AG09309 (cell line): ENCODE results near the gene TRPM4.

Experiments
- DNase-seq: peaks from one replicate; pipeline ENCODE4 v3.0.0-alpha.2; 2010; ENCODE audit warnings: low read depth
- H3K4me3 ChIP-seq: 2 replicates; pipeline ENCODE4 v1.5.1; 2011; ENCODE audit warnings: mild to moderate bottlenecking, low read depth, low read length, moderate library complexity; ENCODE audit not compliant: control insufficient read depth
- TF ChIP-seq, protein P1 (sequence below): IDR thresholded peaks from 2 replicates; pipeline ENCODE4 v1.5.1; 2011; ENCODE audit warnings: mild to moderate bottlenecking, low read depth, low read length, inconsistent platforms; ENCODE audit not compliant: insufficient read depth, control insufficient read depth; ENCODE audit errors: missing control alignments

The TRPM4 gene

DNA sequence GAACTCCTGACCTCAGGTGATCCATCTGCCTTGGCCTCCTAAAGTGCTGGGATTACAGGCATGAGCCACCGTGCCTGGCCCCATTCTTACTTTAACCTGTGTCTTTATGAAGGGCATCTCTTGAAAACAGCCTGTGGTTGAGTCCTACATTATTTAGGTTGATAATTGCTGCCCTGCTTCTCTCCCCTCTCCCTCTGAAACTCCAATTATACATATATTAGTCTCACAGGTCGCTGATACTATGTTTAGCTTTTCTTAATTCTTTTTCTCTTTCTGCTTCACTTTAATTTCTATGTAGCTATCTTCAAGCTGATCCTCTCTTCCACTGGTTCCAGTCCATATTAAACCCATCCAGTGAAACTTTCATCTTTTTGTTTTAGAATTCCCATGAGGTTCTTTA lies 92.3 kb downstream of the TRPM4 start:
- H3K4me3 ChIP-seq = no peak overlapping the region
- TF ChIP-seq, protein P1, sequence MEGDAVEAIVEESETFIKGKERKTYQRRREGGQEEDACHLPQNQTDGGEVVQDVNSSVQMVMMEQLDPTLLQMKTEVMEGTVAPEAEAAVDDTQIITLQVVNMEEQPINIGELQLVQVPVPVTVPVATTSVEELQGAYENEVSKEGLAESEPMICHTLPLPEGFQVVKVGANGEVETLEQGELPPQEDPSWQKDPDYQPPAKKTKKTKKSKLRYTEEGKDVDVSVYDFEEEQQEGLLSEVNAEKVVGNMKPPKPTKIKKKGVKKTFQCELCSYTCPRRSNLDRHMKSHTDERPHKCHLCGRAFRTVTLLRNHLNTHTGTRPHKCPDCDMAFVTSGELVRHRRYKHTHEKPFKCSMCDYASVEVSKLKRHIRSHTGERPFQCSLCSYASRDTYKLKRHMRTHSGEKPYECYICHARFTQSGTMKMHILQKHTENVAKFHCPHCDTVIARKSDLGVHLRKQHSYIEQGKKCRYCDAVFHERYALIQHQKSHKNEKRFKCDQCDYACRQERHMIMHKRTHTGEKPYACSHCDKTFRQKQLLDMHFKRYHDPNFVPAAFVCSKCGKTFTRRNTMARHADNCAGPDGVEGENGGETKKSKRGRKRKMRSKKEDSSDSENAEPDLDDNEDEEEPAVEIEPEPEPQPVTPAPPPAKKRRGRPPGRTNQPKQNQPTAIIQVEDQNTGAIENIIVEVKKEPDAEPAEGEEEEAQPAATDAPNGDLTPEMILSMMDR = no peak
- DNase-seq = no peak

GRCh38 chr19:49255674-49256073 lies 98.1 kb downstream of the TRPM4 start:
- TF ChIP-seq, protein P1 = no peak
- H3K4me3 ChIP-seq = no peak overlapping the region
- no peak for DNase-seq

GRCh38 chr19:49256691-49257090 lies 99.1 kb downstream of the TRPM4 start:
- H3K4me3 ChIP-seq = no peak overlapping the region
- DNase-seq = no peak
- TF ChIP-seq, protein P1 = no peak
